Amniotic stem cell (primary cell): ENCODE results near the gene ESRRA.
A peak's percentile ranks its signal among the peaks of the same experiment; 100 is the strongest.
"Not testable (repeated sequence)": the region's sequence is repeated elsewhere in the genome, so short reads cannot be mapped to it uniquely, and the experiment has no call there.

Experiments used
- DNase-seq: peaks from one replicate; lab custom pipeline; 2025; lab: John Stamatoyannopoulos, UW

The ESRRA gene

DNA sequence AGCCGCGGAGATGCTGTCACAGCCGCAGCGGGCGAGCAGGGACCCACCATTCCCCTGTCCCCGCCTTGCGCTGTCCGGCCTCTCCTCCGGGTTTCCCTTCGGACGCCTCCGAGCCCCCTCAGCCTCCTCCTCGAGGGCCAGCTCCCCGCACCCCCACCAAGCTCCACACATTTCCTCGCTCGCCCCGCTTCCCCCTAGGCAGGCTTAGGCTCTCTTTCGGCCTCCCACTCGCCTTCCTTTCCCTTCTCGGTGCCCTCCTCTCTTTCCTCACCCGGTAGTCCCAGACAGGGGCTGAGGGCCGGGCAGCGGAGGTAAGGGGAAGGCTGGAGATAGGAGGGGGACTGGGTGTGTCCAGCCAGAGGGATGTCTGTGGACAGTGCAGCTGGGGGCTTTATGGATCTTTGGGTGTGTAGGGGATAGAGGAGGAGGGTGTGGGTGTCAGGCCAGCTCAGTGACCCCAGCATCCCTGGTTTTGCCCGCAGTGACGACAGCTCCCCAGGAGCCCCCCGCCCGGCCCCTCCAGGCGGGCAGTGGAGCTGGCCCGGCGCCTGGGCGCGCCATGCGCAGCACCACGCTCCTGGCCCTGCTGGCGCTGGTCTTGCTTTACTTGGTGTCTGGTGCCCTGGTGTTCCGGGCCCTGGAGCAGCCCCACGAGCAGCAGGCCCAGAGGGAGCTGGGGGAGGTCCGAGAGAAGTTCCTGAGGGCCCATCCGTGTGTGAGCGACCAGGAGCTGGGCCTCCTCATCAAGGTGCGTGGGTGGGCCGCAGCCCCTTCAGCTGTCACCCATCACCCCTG lies 12.7 kb upstream of the ESRRA start:
- DNase-seq: no peak

DNA sequence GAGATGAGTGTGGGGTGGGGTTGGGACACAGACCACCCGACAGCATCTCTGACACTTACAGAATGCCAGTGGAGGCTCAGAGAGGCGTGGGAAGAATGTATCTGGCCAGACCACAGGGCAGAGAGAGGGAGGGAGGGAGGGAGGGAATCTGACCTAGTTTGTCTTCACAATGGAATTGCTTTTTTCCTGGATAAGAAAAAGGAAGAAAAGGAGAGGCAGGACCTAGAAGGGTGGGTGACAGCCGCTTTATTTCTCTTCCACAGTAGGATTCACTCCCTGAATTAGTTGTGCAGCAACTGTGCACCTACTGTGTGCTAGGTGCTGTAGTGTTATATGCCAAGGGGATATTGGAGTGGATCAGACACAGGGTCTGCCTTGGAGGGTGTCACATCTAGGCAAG lies 10.6 kb upstream of the ESRRA start:
- DNase-seq: no peak

DNA sequence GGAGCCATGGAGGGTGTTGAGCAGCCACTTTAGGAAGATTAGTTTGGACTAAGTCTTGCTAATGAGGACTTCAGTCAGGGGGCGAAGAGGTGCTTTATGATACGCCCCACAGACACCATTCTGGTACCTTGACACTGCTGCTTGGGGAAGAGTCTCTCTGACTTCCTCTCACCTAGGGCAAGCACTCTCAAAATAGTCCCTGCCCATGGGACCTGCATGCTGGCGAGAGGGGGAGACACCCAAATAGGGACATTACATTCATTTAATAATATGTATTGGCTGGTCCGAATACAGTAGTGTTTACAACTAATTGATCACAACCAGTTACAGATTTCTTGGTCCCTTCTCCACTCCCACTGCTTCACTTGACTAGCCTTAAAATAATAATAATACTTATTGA lies 9.6 kb upstream of the ESRRA start:
- DNase-seq: no peak

DNA sequence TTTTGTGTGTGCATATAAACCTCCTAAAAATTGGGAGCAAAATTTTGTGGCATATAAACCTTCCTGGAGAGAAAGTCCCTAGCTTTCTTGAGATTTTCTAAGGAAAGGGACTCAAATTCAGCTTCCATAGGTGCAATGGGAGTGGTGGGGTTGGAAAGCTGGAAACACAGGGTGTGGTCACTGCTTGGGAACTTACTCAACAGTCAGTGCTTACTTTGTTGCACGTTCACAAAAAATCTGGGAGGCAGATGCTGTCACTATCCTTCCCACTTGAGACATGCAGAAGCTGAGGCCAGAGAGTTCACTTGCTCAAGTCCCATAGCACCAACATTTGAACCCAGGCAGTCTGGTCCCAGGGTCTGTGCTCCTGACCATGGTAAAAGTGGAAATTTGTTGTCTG lies 9.1 kb upstream of the ESRRA start:
- no peak for DNase-seq

DNA sequence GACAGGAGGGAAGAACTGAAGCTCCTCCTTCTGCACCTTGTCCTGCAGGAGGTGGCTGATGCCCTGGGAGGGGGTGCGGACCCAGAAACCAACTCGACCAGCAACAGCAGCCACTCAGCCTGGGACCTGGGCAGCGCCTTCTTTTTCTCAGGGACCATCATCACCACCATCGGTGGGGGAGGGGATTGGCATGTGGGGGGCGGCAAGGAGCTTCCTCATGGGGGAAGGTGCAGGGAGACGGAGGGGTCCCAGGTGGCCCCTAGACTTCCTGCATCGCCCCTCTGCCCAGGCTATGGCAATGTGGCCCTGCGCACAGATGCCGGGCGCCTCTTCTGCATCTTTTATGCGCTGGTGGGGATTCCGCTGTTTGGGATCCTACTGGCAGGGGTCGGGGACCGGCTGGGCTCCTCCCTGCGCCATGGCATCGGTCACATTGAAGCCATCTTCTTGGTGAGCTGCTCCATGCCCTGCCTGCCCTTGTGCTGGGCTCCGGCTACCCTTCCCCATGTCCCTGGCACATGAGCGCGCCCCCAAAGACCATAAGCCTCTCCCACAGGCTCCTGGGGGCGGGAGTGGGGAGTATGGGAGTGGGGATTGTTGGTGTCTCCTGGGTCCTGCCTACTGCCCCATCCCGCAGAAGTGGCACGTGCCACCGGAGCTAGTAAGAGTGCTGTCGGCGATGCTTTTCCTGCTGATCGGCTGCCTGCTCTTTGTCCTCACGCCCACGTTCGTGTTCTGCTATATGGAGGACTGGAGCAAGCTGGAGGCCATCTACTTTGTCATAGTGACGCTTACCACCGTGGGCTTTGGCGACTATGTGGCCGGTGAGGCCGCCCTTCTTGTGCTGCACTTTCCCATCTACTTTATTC lies 8.3 kb upstream of the ESRRA start:
- no peak for DNase-seq

DNA sequence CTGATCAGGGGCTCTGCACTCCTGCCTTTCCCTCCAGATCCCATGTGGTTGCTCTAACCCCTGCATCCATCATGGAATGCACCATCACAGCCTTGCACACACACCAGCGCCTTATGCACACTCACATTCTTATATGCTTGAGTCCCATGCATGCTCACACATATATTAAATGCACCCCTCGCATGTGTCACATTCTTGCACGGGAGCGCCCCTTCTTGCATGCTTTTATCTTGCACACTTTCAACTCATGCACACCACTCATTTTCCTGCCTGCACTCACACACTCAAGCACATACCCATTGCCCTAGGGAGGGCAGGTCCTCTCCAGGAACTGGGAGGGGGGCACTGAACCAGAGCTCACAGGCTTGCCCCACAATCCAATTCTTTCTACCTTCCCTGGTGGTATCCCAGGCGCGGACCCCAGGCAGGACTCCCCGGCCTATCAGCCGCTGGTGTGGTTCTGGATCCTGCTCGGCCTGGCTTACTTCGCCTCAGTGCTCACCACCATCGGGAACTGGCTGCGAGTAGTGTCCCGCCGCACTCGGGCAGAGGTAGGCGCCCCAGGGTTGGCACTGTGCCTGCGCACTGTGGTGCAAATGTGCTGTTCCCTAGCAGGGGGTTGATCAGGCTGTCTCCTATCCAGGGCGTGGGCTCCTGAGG lies 7.5 kb upstream of the ESRRA start:
- DNase-seq: no peak

DNA sequence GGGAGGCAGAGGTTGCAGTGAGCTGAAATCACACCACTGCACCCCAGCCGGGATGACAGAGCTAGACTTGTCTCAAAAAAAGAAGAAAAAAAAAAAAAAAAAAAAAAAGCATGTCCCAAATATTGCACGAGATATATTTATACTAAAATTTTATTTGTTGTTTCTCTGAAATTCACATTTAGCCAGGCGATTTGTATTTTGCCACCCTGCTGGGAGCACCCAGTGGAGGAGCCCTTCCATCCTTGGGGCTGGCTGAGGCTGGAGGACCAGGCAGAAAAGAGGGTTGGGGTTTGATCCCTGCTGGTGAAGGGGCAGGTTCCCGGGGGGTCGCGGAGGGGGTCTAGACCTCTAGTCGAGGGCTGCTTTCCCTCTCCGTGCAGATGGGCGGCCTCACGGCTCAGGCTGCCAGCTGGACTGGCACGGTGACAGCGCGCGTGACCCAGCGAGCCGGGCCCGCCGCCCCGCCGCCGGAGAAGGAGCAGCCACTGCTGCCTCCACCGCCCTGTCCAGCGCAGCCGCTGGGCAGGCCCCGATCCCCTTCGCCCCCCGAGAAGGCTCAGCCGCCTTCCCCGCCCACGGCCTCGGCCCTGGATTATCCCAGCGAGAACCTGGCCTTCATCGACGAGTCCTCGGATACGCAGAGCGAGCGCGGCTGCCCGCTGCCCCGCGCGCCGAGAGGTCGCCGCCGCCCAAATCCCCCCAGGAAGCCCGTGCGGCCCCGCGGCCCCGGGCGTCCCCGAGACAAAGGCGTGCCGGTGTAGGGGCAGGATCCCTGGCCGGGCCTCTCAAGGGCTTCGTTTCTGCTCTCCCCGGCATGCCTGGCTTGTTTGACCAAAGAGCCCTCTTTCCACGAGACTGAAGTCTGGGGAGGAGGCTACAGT lies 6.1 kb upstream of the ESRRA start:
- no peak for DNase-seq

DNA sequence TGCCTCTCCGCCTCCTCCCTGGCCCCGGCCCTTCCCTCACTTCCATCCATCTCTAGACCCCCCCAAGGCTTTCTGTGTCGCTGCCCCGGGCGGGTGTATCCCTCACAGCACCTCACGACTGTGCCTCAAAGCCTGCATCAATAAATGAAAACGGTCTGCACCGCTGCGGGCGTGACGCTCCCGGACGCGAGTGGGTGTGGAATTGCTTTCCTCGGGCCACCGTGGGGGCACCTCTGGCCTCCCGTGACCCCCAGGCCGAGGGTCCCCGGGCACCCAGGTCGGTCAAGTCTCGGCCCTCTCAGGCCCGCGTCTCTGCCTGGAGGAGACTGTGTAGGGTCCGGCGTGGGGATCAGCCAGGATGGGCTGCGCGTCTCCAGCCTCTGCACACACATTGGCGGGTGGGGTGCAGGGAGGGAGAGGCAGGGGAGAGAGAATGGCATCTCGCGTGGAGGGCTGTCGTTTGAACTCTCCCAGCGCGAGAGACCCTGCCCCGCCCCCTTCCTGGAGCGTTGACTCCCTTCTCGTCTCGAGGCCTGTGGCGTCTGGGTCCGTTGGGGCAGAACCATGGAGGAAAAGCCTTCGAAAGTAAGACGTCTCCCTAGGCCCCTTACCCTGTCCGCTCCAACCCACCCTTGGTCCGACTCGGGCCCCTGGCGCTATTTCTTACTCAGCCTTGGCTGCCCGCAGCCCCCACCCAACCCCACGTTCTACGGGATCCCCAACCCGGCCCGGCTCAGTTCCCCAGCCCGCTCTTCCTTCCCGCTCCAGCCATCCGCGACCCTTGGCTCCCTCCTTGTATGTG lies 5.3 kb upstream of the ESRRA start, which contains the start of gene CATSPERZ:
TSS of gene CATSPERZ (plus strand) at position 512 of the 802 bp plus-strand sequence. CDS start at position 565, 53 bp downstream.
- no peak for DNase-seq

DNA sequence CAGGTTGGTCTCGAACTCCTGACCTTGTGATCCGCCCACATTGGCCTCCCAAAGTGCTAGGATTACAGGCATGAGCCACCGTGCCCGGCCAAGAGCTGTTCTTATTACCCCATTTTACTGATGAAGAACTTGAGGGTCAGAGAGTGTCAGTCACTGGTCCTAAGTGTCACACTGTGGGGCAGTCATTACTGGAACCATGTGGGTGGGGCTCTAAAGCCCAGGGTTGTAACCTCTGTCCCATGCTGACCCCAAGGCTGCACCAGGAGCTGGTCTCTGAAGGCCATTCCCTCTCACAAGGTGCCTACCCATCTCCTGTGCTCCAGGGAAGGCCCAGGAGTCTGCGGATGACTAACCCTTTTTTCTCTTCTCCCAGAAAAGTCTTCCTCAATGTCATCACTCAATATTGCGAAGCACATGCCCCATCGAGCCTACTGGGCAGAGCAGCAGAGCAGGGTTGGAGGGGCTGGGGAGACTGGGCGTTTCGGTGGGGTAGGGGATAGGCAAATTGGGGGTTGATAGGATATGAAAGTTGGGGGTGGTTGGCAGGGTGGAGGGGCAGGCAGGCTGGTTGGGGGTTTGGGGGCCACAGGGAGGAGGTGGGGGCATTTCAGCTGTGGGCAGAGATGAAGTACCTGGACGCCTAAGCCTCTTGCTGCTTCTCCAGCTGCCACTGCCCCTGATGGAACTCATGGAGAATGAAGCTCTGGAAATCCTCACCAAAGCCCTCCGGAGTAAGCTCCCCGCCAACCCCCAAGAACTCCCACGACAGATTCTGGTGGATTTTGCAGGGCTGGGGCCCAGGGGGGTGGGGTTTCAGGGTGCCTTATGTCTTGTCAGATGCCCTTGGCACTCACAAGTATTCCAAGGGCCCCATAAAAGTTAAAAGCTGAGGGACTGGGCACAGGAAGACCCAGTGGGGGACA lies 2.0 kb upstream of the ESRRA start:
- no peak for DNase-seq

DNA sequence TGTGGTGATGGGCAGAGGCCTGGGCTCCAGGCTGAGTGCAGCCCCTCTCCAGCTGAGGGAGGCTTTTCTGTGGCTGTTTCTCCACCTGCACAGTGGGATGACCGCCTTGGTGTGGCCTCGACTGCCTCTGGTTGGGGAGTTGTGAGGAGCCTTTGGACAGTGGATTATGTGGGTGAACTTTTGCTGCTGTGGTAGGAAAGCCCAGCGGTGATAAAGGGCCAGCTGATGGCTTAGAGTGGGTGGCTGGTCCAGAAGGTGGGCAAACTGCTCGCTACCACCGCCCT lies 1.4 kb upstream of the ESRRA start:
- DNase-seq: no peak

DNA sequence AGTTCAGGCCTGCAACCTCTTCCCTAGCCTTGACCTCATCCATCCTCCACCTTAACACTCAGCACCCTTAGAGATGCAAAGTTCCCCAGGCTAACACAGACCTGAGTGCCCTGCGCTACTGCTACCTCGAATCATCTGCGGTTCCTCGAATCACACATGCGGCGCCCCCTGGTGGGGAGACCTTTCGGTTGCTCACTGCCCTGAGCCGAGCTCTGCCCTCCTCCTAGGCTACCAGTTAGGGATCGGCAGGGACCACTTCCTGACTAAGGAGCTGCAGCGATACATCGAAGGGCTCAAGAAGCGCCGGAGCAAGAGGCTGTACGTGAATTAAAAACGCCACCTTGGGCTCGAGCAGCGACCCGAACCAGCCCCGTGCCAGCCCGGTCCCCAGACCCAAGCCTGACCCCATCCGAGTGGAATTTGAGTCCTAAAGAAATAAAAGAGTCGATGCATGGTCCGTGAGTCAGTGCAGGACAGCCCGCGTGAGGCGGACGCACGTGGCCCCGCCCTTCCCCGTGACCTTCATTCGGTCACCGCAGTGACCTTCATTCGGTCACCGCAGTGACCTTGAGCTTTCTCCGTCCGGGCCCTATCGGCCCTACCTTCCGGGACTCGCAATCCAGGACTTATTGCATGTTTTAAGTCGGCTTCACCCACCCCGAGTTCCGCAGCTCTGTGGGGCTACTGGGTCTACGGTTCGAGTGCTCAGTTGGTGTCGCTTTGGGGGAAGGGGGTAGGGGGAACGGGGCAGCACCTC lies 830 bp upstream of the ESRRA start:
- DNase-seq: peak; percentile 81

DNA sequence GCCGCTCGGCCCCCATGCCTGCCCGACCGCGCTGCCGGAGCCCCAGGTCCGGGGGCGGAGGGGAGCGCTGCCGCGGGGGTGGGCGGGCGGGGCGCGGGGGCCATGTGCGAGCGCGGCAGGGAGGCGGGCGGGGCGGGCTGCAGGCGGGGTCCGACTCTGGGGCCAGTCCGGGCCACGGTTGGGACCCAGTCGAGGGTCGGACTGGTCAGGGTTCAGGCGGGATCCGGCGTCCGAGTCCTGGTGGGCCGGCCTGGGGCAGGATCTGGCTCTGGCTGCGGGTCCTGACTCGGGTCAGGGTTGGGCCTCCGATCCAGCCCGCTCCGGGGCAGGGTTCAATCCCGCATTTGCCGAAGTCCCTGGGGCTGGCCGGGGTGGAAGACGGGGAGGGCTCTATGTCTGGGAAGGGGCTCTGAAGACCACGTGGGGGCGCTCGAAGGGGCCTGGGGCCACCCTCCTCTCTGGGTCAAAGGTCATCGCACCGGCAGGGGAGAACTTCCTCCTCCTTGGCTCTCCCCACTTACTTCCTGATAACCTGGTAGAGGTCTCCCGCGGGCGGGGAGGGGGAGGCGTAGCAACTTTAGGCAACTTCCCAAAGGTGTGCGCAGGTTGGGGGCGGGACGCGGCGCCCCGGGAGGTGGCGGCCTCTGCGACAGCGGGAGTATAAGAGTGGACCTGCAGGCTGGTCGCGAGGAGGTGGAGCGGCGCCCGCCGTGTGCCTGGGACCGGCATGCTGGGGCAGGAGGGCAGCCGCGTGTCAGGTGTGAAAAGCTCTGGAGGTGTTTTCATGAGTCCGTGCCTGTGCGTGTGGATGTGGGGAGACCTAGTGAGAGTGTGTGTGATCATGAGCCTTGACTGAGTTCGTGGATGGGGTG lies 603 bp downstream of the ESRRA start:
- DNase-seq: no peak

DNA sequence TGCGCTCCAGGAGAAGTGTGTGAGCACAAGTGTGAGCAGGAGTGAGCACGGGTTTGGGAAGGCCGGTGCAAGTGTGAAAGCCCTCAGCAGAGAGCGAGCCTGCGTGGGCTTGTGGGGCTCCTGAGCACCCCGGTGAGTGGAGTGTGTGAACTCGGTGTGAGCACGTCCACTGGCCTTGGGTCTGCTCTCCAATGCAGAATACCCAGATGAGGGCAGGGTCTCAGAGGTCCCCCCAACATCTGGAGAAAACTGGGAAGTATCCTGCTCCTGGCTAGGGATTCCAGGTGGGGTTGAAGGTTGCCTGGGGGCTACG lies 1.2 kb downstream of the ESRRA start:
- DNase-seq: no peak

DNA sequence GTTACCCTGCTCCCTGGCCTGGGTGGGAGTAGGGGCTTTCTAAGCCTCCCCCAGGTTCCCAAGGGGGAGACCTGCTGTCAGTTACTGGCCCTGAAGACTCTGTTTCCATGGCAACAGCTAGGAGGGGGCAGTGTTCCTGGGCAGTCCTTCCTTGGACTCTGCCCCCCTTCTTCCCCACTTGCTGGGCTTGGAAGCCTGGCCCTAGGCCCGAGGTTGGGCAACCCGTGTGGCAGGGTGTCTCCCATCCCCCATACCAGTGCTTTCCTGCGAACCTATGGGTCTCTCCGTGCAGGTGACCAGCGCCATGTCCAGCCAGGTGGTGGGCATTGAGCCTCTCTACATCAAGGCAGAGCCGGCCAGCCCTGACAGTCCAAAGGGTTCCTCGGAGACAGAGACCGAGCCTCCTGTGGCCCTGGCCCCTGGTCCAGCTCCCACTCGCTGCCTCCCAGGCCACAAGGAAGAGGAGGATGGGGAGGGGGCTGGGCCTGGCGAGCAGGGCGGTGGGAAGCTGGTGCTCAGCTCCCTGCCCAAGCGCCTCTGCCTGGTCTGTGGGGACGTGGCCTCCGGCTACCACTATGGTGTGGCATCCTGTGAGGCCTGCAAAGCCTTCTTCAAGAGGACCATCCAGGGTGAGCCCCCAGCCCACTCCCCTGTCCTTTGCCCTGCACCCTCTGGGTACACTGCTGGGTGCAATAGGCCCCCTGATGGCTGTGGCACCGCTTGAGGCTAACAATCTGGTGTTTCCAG lies 1.7 kb downstream of the ESRRA start:
- DNase-seq: no peak

DNA sequence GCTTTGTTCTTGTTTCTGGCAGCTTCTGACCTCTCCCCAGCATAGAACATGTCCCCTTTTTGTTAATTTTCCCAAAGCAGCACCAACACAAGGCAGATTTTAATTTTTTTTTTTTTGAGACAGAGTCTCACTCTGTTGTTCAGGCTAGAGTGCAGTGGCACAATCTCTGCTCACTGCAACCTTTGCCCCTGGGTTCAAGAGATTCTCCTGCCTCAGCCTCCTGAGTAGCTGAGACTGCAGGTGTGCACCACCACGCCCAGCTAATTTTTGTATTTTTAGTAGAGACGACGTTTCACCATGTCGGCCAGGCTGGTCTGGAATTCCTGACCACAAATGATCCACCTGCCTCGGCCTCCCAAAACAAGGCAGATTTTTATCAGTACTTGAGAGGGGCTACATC lies 2.5 kb downstream of the ESRRA start:
- DNase-seq: not testable (repeated sequence)

DNA sequence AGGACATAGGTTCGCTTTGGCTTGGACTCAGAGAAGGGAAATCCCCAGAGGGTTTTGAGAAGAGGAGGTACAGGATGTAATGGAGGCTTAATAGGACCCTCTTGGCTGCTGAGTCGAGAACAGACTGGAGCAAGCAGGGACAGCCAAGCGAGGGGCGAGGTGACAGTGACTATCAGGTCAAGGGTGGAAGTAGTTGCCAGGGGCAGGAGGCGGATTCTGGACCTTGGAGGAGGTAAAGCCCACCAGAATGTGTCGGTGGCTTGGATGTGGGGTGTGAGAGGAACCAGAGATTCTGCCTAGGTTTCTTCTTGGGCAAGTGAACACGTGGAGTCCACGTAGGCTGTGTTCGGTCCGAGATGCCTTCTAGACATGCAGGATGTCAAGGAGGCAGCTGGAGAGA lies 7.6 kb downstream of the ESRRA start:
- DNase-seq: no peak

DNA sequence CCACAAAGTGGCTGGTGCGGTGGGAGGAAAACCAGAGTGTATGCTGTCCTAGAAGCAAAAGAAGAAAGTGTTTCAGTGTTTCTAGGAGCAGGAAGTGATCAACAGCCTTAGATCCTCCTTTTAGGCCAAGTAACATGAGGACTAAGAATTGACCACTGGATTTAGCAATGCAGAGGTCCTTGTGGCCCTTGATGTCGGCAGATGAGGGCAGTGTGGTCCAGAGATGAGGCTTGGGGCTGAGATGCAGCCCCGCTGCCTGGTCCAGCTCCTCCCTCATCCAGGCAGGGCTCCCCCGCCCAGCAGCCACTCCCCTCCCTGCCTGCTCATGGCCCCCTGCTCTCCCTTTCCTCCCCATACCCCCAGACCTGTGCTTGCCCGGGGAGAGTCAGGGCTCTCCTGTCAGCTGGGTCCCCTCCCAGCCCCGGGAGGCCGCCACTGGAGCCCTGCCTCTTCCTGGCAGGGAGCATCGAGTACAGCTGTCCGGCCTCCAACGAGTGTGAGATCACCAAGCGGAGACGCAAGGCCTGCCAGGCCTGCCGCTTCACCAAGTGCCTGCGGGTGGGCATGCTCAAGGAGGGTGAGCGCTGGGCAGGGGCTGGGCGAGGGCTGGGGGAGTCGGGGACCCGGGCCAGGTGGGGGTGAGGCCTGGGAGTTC lies 8.3 kb downstream of the ESRRA start:
- DNase-seq: no peak
